HTERT RPE-1 (cell line): ENCODE results near the gene SLC24A3.

Source experiments
- in situ Hi-C: fragments of 300-500 bp; cut with MboI; formaldehyde crosslinking; loops from 4 replicates; pipeline ENCODE4 v1.14.3; 2020; ENCODE audit warnings: low sequenced_read_pairs

The SLC24A3 gene

GRCh38 chr20:19756761-19757486, 544.5 kb downstream of the SLC24A3 start:
- in situ Hi-C loops: no loop called here

- in situ Hi-C loops: no loop called here
These were observed 545.2 kb downstream of the SLC24A3 start for GRCh38 chr20:19757487-19758132.

GRCh38 chr20:19758133-19758500, 545.7 kb downstream of the SLC24A3 start, which contains the start of gene RIN2:
Gene RIN2, plus strand, starts transcription at chr20:19758258. Its CDS starts 131,344 bp downstream, at chr20:19889602.
- in situ Hi-C loops: no loop called here

- in situ Hi-C loops: no loop called here
These were observed 546.3 kb downstream of the SLC24A3 start for GRCh38 chr20:19758501-19759331.

- in situ Hi-C loops: no loop called here
These were observed 547.9 kb downstream of the SLC24A3 start for GRCh38 chr20:19760371-19760721.

GRCh38 chr20:19761326-19761725, 548.9 kb downstream of the SLC24A3 start:
- in situ Hi-C loops: no loop called here

- in situ Hi-C loops: no loop called here
These were observed 549.4 kb downstream of the SLC24A3 start for GRCh38 chr20:19761841-19762240.

GRCh38 chr20:19764207-19764606, 551.8 kb downstream of the SLC24A3 start:
- in situ Hi-C loops: no loop called here

GRCh38 chr20:19765266-19765665, 552.8 kb downstream of the SLC24A3 start:
- in situ Hi-C loops: no loop called here

GRCh38 chr20:19765913-19766312, 553.5 kb downstream of the SLC24A3 start:
- in situ Hi-C loops: no loop called here

- in situ Hi-C loops: no loop called here
These were observed 554.6 kb downstream of the SLC24A3 start for GRCh38 chr20:19767070-19767469.

GRCh38 chr20:19768325-19768842, 555.9 kb downstream of the SLC24A3 start:
- in situ Hi-C loops: no loop called here

- in situ Hi-C loops: no loop called here
These were observed 557.1 kb downstream of the SLC24A3 start for GRCh38 chr20:19769507-19769906.

GRCh38 chr20:19770375-19770774, 557.9 kb downstream of the SLC24A3 start:
- in situ Hi-C loops: no loop called here

- in situ Hi-C loops: no loop called here
These were observed 558.6 kb downstream of the SLC24A3 start for GRCh38 chr20:19771031-19771430.
